Measurements from ENCODE around the gene STK32A.

STK32A gene

DNA sequence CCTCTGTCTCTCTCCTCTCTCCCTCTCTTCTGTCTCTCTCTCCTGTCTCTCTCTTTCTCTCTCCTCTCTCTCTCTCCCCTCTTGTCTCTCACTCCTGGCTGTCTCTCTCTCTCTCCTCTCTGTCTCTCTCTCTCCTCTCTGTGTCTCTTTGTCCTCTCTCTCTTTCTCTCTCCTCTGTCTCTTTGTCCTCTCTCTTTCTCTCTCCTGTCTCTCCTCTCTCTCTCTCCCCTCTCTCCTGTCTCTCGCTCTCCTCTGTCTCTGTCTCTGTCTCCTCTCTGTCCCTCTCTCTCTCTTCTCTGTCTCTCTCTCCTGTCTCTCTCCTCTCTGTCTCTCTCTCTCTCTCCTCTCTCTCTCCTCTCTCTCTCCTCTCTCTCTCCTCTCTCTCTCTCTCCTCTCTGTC lies 25.0 kb downstream of the STK32A start:
- no peak for DNase-seq
- Histone ChIP-seq H3K4me2 (ENCODE audit: low read length) (no peak overlapping the region), H3K23ac (ENCODE audit: low read length) (no peak overlapping the region), H2BK120ac (ENCODE audit: insufficient read depth, low read length, poor library complexity) (no peak overlapping the region), H3K18ac (ENCODE audit: low read length) (no peak overlapping the region), H3K9me3 (ENCODE audit: insufficient read depth, low read depth, low read length) (no peaks in the 10 kb centered on the region), H3K14ac (ENCODE audit: low read length) (no peak overlapping the region), H2BK12ac (ENCODE audit: low read length) (no peak overlapping the region), H2BK5ac (ENCODE audit: low read depth, low read length, poor library complexity) (no peak overlapping the region), H4K12ac (ENCODE audit: low read depth, low read length) (no peak overlapping the region), H2AK5ac (ENCODE audit: low read length) (no peak overlapping the region), H4K8ac (ENCODE audit: low read depth, low read length) (no peak overlapping the region), H3K9ac (ENCODE audit: low read length) (no peak overlapping the region), H3K27me3 (ENCODE audit: insufficient read depth, low read length) (no peaks in the 10 kb centered on the region), H2AFZ (ENCODE audit: insufficient read depth, low read length, poor library complexity) (no peak overlapping the region), H3K4ac (ENCODE audit: low read depth, low read length) (no peak overlapping the region), H3K4me1 (ENCODE audit: control insufficient read depth in 1 of 2, insufficient read depth in 2 of 2, low read length in 2 of 2) (no peaks in the 10 kb centered on the region), H3K4me3 (ENCODE audit: low read depth, low read length) (no peak overlapping the region), H3K79me2 (ENCODE audit: control insufficient read depth, insufficient read depth, low read length, poor library complexity) (no peaks in the 10 kb centered on the region), H3K79me1 (ENCODE audit: low read length) (no peaks in the 10 kb centered on the region), H4K91ac (ENCODE audit: low read depth, low read length) (no peak overlapping the region), H3K36me3 (ENCODE audit: control insufficient read depth in 1 of 2, insufficient read depth in 2 of 2, low read length in 2 of 2) (no peaks in the 10 kb centered on the region), H3K27ac (ENCODE audit: low read depth, low read length) (no peak overlapping the region)
- WGBS (ENCODE audit: extremely low coverage, insufficient coverage, insufficient read length), result no CpG with 5 or more reads among the region's 1 CpG

GRCh38 chr5:147267082-147267832 lies 32.4 kb downstream of the STK32A start:
- no peak overlapping the region for H2BK12ac ChIP-seq (ENCODE audit: low read length)
- H2AK5ac ChIP-seq (ENCODE audit: low read length), result no peak overlapping the region
- no peak overlapping the region for H4K91ac ChIP-seq (ENCODE audit: low read depth, low read length)

DNA sequence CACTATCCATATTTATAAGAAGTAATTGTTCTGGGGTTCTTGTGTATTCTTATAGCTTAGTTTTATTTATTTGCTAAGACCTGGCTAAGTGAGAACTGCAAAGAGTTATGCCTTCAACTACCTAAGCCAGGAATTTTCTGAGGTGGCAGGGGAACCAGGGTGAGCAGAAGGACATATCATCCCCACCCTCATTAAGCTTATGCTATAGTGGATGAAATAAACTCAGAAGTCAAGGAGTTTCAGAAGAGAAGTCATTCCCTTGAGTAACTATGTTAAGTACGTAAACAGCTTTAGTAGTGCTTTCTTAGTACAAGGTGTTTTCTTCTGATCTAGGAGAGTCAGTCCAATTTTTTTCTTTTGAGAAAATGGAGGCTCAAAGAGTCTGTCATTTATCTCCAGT lies 41.7 kb downstream of the STK32A start:
- no peak overlapping the region for H4K12ac ChIP-seq (ENCODE audit: low read depth, low read length)
- no peak overlapping the region for H2AFZ ChIP-seq (ENCODE audit: insufficient read depth, low read length, poor library complexity)
- H3K79me1 ChIP-seq (ENCODE audit: low read length), result no peaks in the 10 kb centered on the region
- no peaks in the 10 kb centered on the region for H3K4me1 ChIP-seq (ENCODE audit: control insufficient read depth in 1 of 2, insufficient read depth in 2 of 2, low read length in 2 of 2)
- H3K14ac ChIP-seq (ENCODE audit: low read length), result no peak overlapping the region
- no peak overlapping the region for H2BK12ac ChIP-seq (ENCODE audit: low read length)
- no peaks in the 10 kb centered on the region for H3K79me2 ChIP-seq (ENCODE audit: control insufficient read depth, insufficient read depth, low read length, poor library complexity)
- no peak overlapping the region for H3K4me3 ChIP-seq (ENCODE audit: low read depth, low read length)
- no peak overlapping the region for H3K27ac ChIP-seq (ENCODE audit: low read depth, low read length)
- H3K4ac ChIP-seq (ENCODE audit: low read depth, low read length), result no peak overlapping the region
- H2BK120ac ChIP-seq (ENCODE audit: insufficient read depth, low read length, poor library complexity), result no peak overlapping the region
- no peak overlapping the region for H3K18ac ChIP-seq (ENCODE audit: low read length)
- H4K8ac ChIP-seq (ENCODE audit: low read depth, low read length), result no peak overlapping the region
- no CpG with 5 or more reads among the region's 1 CpG for WGBS (ENCODE audit: extremely low coverage, insufficient coverage, insufficient read length)
- H3K23ac ChIP-seq (ENCODE audit: low read length), result no peak overlapping the region
- no peak overlapping the region for H2AK5ac ChIP-seq (ENCODE audit: low read length)
- DNase-seq, result no peak
- no peak overlapping the region for H4K91ac ChIP-seq (ENCODE audit: low read depth, low read length)
- no peaks in the 10 kb centered on the region for H3K36me3 ChIP-seq (ENCODE audit: control insufficient read depth in 1 of 2, insufficient read depth in 2 of 2, low read length in 2 of 2)
- H3K27me3 ChIP-seq (ENCODE audit: insufficient read depth, low read length), result no peaks in the 10 kb centered on the region
- H3K9me3 ChIP-seq (ENCODE audit: insufficient read depth, low read depth, low read length), result no peaks in the 10 kb centered on the region
- no peak overlapping the region for H2BK5ac ChIP-seq (ENCODE audit: low read depth, low read length, poor library complexity)
- no peak overlapping the region for H3K4me2 ChIP-seq (ENCODE audit: low read length)
- H3K9ac ChIP-seq (ENCODE audit: low read length), result no peak overlapping the region

More at GRCh38 chr5:147267082-147267832, 32.4 kb downstream of the STK32A start:
- Histone ChIP-seq H3K79me1 (ENCODE audit: low read length) (no peaks in the 10 kb centered on the region), H3K4me2 (ENCODE audit: low read length) (no peak overlapping the region), H3K79me2 (ENCODE audit: control insufficient read depth, insufficient read depth, low read length, poor library complexity) (no peaks in the 10 kb centered on the region), H4K12ac (ENCODE audit: low read depth, low read length) (no peak overlapping the region), H3K14ac (ENCODE audit: low read length) (no peak overlapping the region), H3K4me1 (ENCODE audit: control insufficient read depth in 1 of 2, insufficient read depth in 2 of 2, low read length in 2 of 2) (no peaks in the 10 kb centered on the region), H3K18ac (ENCODE audit: low read length) (no peak overlapping the region), H2AFZ (ENCODE audit: insufficient read depth, low read length, poor library complexity) (no peak overlapping the region), H3K27me3 (ENCODE audit: insufficient read depth, low read length) (no peaks in the 10 kb centered on the region), H3K27ac (ENCODE audit: low read depth, low read length) (no peak overlapping the region), H2BK5ac (ENCODE audit: low read depth, low read length, poor library complexity) (no peak overlapping the region), H3K9ac (ENCODE audit: low read length) (no peak overlapping the region), H3K4ac (ENCODE audit: low read depth, low read length) (no peak overlapping the region), H3K4me3 (ENCODE audit: low read depth, low read length) (no peak overlapping the region), H4K8ac (ENCODE audit: low read depth, low read length) (no peak overlapping the region), H3K36me3 (ENCODE audit: control insufficient read depth in 1 of 2, insufficient read depth in 2 of 2, low read length in 2 of 2) (no peaks in the 10 kb centered on the region), H3K9me3 (ENCODE audit: insufficient read depth, low read depth, low read length) (no peaks in the 10 kb centered on the region), H3K23ac (ENCODE audit: low read length) (no peak overlapping the region), H2BK120ac (ENCODE audit: insufficient read depth, low read length, poor library complexity) (no peak overlapping the region)
- DNase-seq, result no peak

GRCh38 chr5:147286296-147286695 lies 51.5 kb downstream of the STK32A start:
- no peak overlapping the region for H3K27ac ChIP-seq (ENCODE audit: low read depth, low read length)
- H3K79me2 ChIP-seq (ENCODE audit: control insufficient read depth, insufficient read depth, low read length, poor library complexity), result no peaks in the 10 kb centered on the region
- no CpG with 5 or more reads among the region's 1 CpG for WGBS (ENCODE audit: extremely low coverage, insufficient coverage, insufficient read length)
- H3K23ac ChIP-seq (ENCODE audit: low read length), result no peak overlapping the region
- H3K9ac ChIP-seq (ENCODE audit: low read length), result no peak overlapping the region
- H2BK5ac ChIP-seq (ENCODE audit: low read depth, low read length, poor library complexity), result no peak overlapping the region
- DNase-seq, result peak in 1 of 2 donors; percentile 6
- H4K12ac ChIP-seq (ENCODE audit: low read depth, low read length), result no peak overlapping the region
- no peaks in the 10 kb centered on the region for H3K4me1 ChIP-seq (ENCODE audit: control insufficient read depth in 1 of 2, insufficient read depth in 2 of 2, low read length in 2 of 2)
- H2AK5ac ChIP-seq (ENCODE audit: low read length), result no peak overlapping the region
- no peak overlapping the region for H3K4me2 ChIP-seq (ENCODE audit: low read length)
- no peaks in the 10 kb centered on the region for H3K79me1 ChIP-seq (ENCODE audit: low read length)
- H3K36me3 ChIP-seq (ENCODE audit: control insufficient read depth in 1 of 2, insufficient read depth in 2 of 2, low read length in 2 of 2), result no peaks in the 10 kb centered on the region
- H4K8ac ChIP-seq (ENCODE audit: low read depth, low read length), result no peak overlapping the region
- H3K9me3 ChIP-seq (ENCODE audit: insufficient read depth, low read depth, low read length), result no peaks in the 10 kb centered on the region
- H3K18ac ChIP-seq (ENCODE audit: low read length), result no peak overlapping the region
- no peak overlapping the region for H3K4ac ChIP-seq (ENCODE audit: low read depth, low read length)
- H3K14ac ChIP-seq (ENCODE audit: low read length), result no peak overlapping the region
- H2AFZ ChIP-seq (ENCODE audit: insufficient read depth, low read length, poor library complexity), result no peak overlapping the region
- no peak overlapping the region for H3K4me3 ChIP-seq (ENCODE audit: low read depth, low read length)
- no peak overlapping the region for H2BK120ac ChIP-seq (ENCODE audit: insufficient read depth, low read length, poor library complexity)
- no peak overlapping the region for H4K91ac ChIP-seq (ENCODE audit: low read depth, low read length)
- no peaks in the 10 kb centered on the region for H3K27me3 ChIP-seq (ENCODE audit: insufficient read depth, low read length)
- no peak overlapping the region for H2BK12ac ChIP-seq (ENCODE audit: low read length)
